B cell (primary cell): ENCODE results near the gene LIMS4.
"Not testable (repeated sequence)": the region's sequence is repeated elsewhere in the genome, so short reads cannot be mapped to it uniquely, and the experiment has no call there.

Experiments used
- EZH2 ChIP-seq: IDR thresholded peaks from 2 replicates; pipeline ENCODE4 v1.6.1; 2012; ENCODE audit warnings: borderline replicate concordance, low read depth, mild to moderate bottlenecking, moderate library complexity, low read length; ENCODE audit not compliant: insufficient read depth, poor library complexity, severe bottlenecking
- TF ChIP-seq, protein P1 (sequence below): fragments of 200-600 bp; IDR thresholded peaks from one replicate; pipeline ENCODE4 v1.8.0; 2022; ENCODE audit warnings: antibody characterized with exemption, mild to moderate bottlenecking

DNA sequence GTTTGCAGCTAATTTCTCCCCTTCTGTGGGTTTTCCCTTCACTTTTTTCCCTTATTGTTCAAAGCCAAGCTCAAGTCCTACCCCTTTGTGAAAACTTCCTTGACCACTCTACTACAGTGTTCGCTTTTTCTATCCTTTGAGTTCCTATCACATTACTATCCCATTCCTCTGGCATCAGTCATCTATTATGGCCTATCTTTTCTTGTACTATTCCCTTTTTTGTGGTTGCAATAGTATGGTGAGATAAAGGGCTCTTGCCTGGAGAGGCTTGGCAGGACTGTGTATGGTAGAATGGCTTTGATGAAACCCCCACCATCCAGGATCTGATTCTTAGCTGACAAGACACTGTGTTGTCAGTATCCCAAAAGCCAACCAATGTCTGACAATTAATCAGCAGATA is 30.7 kb downstream of the LIMS4 start:
- TF ChIP-seq, protein P1, sequence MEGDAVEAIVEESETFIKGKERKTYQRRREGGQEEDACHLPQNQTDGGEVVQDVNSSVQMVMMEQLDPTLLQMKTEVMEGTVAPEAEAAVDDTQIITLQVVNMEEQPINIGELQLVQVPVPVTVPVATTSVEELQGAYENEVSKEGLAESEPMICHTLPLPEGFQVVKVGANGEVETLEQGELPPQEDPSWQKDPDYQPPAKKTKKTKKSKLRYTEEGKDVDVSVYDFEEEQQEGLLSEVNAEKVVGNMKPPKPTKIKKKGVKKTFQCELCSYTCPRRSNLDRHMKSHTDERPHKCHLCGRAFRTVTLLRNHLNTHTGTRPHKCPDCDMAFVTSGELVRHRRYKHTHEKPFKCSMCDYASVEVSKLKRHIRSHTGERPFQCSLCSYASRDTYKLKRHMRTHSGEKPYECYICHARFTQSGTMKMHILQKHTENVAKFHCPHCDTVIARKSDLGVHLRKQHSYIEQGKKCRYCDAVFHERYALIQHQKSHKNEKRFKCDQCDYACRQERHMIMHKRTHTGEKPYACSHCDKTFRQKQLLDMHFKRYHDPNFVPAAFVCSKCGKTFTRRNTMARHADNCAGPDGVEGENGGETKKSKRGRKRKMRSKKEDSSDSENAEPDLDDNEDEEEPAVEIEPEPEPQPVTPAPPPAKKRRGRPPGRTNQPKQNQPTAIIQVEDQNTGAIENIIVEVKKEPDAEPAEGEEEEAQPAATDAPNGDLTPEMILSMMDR = not testable (repeated sequence)
- TF ChIP-seq EZH2 = not testable (repeated sequence)
